IMR-90 (cell line): ENCODE measurements around the gene TAPBP. TPM values are rescaled to one million over a fixed set of nuclear protein-coding genes. Genes with fewer than 3 reads are reported as not detected.
A peak's percentile ranks its signal among the peaks of the same experiment; 100 is the strongest.

Source experiments
- ATAC-seq: fragments of 200-7000 bp; cut with Tn5 transposase; 2 replicates; pipeline ENCODE4 v1.9.1; 2020; ENCODE audit warnings: low read depth, mild to moderate bottlenecking, moderate library complexity
- BruUV-seq: library from RNA; stranded (reverse); fragments of 400-500 nt; replicated peaks from 2 replicates; lab custom pipeline; 2021; lab: Mats Ljungman, UMichigan
- CTCF ChIA-PET: fragments of 300-600 bp; formaldehyde crosslinking; extraction: SDS; loops from one replicate; lab custom pipeline; 2021; ENCODE audit warnings: antibody characterized with exemption; lab: Yijun Ruan, JAX
- POLR2A ChIA-PET: fragments of 300-600 bp; sonication (Branson Sonifier 250); formaldehyde crosslinking; loops from one replicate; lab custom pipeline; 2022; ENCODE audit warnings: antibody characterized with exemption; ENCODE audit not compliant: unreplicated experiment; lab: Charles Lee
- DNase-seq: peaks from one replicate; pipeline ENCODE4 v3.0.0; 2013
- H2AFZ ChIP-seq: replicated peaks from 2 replicates; pipeline ENCODE3; 2013; ENCODE audit warnings: low read length, mild to moderate bottlenecking; ENCODE audit not compliant: poor library complexity
- H2AK5ac ChIP-seq: 2 replicates; pipeline ENCODE4 v1.6.1; 2013; ENCODE audit warnings: low read depth, low read length, inconsistent platforms
- H2AK9ac ChIP-seq: replicated peaks from 2 replicates; pipeline ENCODE3; 2013; ENCODE audit warnings: mild to moderate bottlenecking, low read depth, low read length, moderate library complexity; ENCODE audit not compliant: poor library complexity
- H2BK120ac ChIP-seq: 2 replicates; pipeline ENCODE4 v1.6.1; 2013; ENCODE audit warnings: low read depth, low read length, inconsistent platforms
- H2BK15ac ChIP-seq: 3 replicates; pipeline ENCODE4 v1.6.1; 2013; ENCODE audit warnings: low read depth, low read length, inconsistent platforms
- H2BK20ac ChIP-seq: 2 replicates; pipeline ENCODE4 v1.6.1; 2013; ENCODE audit warnings: low read depth, mild to moderate bottlenecking, inconsistent platforms, low read length, moderate library complexity
- H2BK5ac ChIP-seq: 2 replicates; pipeline ENCODE4 v1.6.1; 2013; ENCODE audit warnings: mild to moderate bottlenecking, low read depth, low read length, inconsistent platforms; ENCODE audit not compliant: poor library complexity, severe bottlenecking
- H3K14ac ChIP-seq: replicated peaks from 2 replicates; pipeline ENCODE4 v1.6.1; 2013; ENCODE audit warnings: low read depth, low read length, inconsistent platforms
- H3K18ac ChIP-seq: 2 replicates; pipeline ENCODE4 v1.6.1; 2013; ENCODE audit warnings: low read depth, low read length, control low read depth
- H3K23ac ChIP-seq: 2 replicates; pipeline ENCODE4 v1.6.1; 2013; ENCODE audit warnings: low read depth, low read length, inconsistent platforms
- H3K27ac ChIP-seq: 2 replicates; pipeline ENCODE4 v1.5.1; 2013; ENCODE audit warnings: mild to moderate bottlenecking, control low read depth, low read length; ENCODE audit not compliant: insufficient read depth
- H3K27me3 ChIP-seq: 2 replicates; pipeline ENCODE4 v1.6.1; 2013; ENCODE audit warnings: low read length; ENCODE audit not compliant: control insufficient read depth, insufficient read depth
- H3K36me3 ChIP-seq: 2 replicates; pipeline ENCODE4 v1.6.1; 2013; ENCODE audit warnings: low read length, mixed read lengths; ENCODE audit not compliant: control insufficient read depth, insufficient read depth
- H3K4ac ChIP-seq: 2 replicates; pipeline ENCODE4 v1.6.1; 2013; ENCODE audit warnings: low read depth, low read length, inconsistent platforms
- H3K4me1 ChIP-seq: 2 replicates; pipeline ENCODE4 v1.6.1; 2013; ENCODE audit warnings: low read length, mixed read lengths; ENCODE audit not compliant: control insufficient read depth, insufficient read depth
- H3K4me2 ChIP-seq: 2 replicates; pipeline ENCODE4 v1.6.1; 2013; ENCODE audit warnings: low read depth, mild to moderate bottlenecking, control low read depth, low read length, moderate library complexity
- H3K4me3 ChIP-seq: 2 replicates; pipeline ENCODE4 v1.5.1; 2013; ENCODE audit warnings: low read depth, mild to moderate bottlenecking, control low read depth, low read length, moderate library complexity; ENCODE audit not compliant: insufficient read depth
- H3K56ac ChIP-seq: 2 replicates; pipeline ENCODE4 v1.6.1; 2013; ENCODE audit warnings: low read length, inconsistent platforms; ENCODE audit not compliant: insufficient read depth; ENCODE audit errors: extremely low read depth
- H3K79me1 ChIP-seq, 2 experiments: 2 replicates each; pipeline ENCODE4 v1.6.1; 2013; ENCODE audit warnings: low read length in 2 of 2, inconsistent platforms in 1 of 2, low read depth in 1 of 2
- H3K9ac ChIP-seq: 2 replicates; pipeline ENCODE4 v1.6.1; 2013; ENCODE audit warnings: low read depth, low read length, control low read depth
- H3K9me1 ChIP-seq: 2 replicates; pipeline ENCODE4 v1.6.1; 2013; ENCODE audit warnings: low read length, inconsistent platforms; ENCODE audit not compliant: insufficient read depth
- H3K9me3 ChIP-seq: 2 replicates; pipeline ENCODE4 v1.6.1; 2013; ENCODE audit warnings: low read length; ENCODE audit not compliant: control insufficient read depth, insufficient read depth
- H4K20me1 ChIP-seq: 2 replicates; pipeline ENCODE4 v1.6.1; 2013; ENCODE audit warnings: low read length, inconsistent platforms; ENCODE audit not compliant: insufficient read depth
- H4K5ac ChIP-seq: 2 replicates; pipeline ENCODE4 v1.6.1; 2013; ENCODE audit warnings: mild to moderate bottlenecking, low read depth, low read length, control low read depth
- H4K8ac ChIP-seq, 2 experiments: 2 replicates each; pipeline ENCODE4 v1.6.1; 2013; ENCODE audit warnings: low read depth in 2 of 2, low read length in 2 of 2, control low read depth in 1 of 2, inconsistent platforms in 1 of 2
- H4K91ac ChIP-seq: 2 replicates; pipeline ENCODE4 v1.6.1; 2013; ENCODE audit warnings: low read depth, low read length, inconsistent platforms; ENCODE audit not compliant: insufficient read depth
- BHLHE40 ChIP-seq: fragments of 150-350 bp; IDR thresholded peaks from 2 replicates; pipeline ENCODE4 v1.6.1; 2016; ENCODE audit warnings: mild to moderate bottlenecking, low read depth, low read length
- CEBPB ChIP-seq: IDR thresholded peaks from 2 replicates; pipeline ENCODE4 v1.6.1; 2012; ENCODE audit warnings: low read depth, low read length, improper control_type of control experiment
- CHD1 ChIP-seq: IDR thresholded peaks from 2 replicates; pipeline ENCODE4 v1.6.1; 2012; ENCODE audit warnings: low read depth, low read length, improper control_type of control experiment
- FOS ChIP-seq: fragments of 150-350 bp; IDR thresholded peaks from 2 replicates; pipeline ENCODE4 v1.6.1; 2016; ENCODE audit warnings: low read depth, low read length
- MAFK ChIP-seq: IDR thresholded peaks from 2 replicates; pipeline ENCODE4 v1.6.1; 2012; ENCODE audit warnings: low read depth, low read length, improper control_type of control experiment
- MAZ ChIP-seq: IDR thresholded peaks from 2 replicates; pipeline ENCODE4 v1.6.1; 2012; ENCODE audit warnings: low read depth, mild to moderate bottlenecking, low read length, improper control_type of control experiment, moderate library complexity, borderline replicate concordance
- MXI1 ChIP-seq: IDR thresholded peaks from 2 replicates; pipeline ENCODE4 v1.6.1; 2012; ENCODE audit warnings: low read depth, mild to moderate bottlenecking, low read length, moderate library complexity, borderline replicate concordance
- NFE2L2 ChIP-seq: fragments of 150-350 bp; IDR thresholded peaks from 2 replicates; pipeline ENCODE4 v1.6.1; 2016; ENCODE audit warnings: low read depth, mild to moderate bottlenecking, low read length
- POLR2A ChIP-seq: IDR thresholded peaks from 2 replicates; pipeline ENCODE4 v1.6.1; 2012; ENCODE audit warnings: mild to moderate bottlenecking, low read depth, low read length
- RAD21 ChIP-seq: IDR thresholded peaks from 2 replicates; pipeline ENCODE4 v1.6.1; 2012; ENCODE audit warnings: low read length, improper control_type of control experiment
- RCOR1 ChIP-seq: IDR thresholded peaks from 2 replicates; pipeline ENCODE4 v1.6.1; 2012; ENCODE audit warnings: mild to moderate bottlenecking, low read length, improper control_type of control experiment; ENCODE audit not compliant: insufficient replicate concordance
- RFX5 ChIP-seq: IDR thresholded peaks from 2 replicates; pipeline ENCODE4 v1.8.0; 2012; ENCODE audit warnings: low read depth, mild to moderate bottlenecking, low read length, moderate library complexity
- SMC3 ChIP-seq: fragments of 150-350 bp; IDR thresholded peaks from 2 replicates; pipeline ENCODE4 v1.6.1; 2016; ENCODE audit warnings: low read depth, mild to moderate bottlenecking, antibody characterized with exemption, low read length, moderate library complexity
- WGBS, 2 experiments: methylation state at CpG; one replicate each; pipeline versions ENCODE4 v1.1.5 to v1.1.7; 2013; ENCODE audit warnings: missing lambda C conversion rate in 2 of 2; ENCODE audit not compliant: insufficient read length in 1 of 2; ENCODE audit errors: extremely low coverage in 2 of 2; 5-methylcytosine and 5-hydroxymethylcytosine counted together
- dilution Hi-C: fragments of 300-500 bp; cut with HindIII; formaldehyde crosslinking; loops from one replicate; pipeline ENCODE4 v1.14.3; 2018; ENCODE audit warnings: low sequenced_read_pairs; ENCODE audit not compliant: unreplicated experiment
- in situ Hi-C: fragments of 300-500 bp; cut with MboI; formaldehyde crosslinking; loops from 3 replicates; pipeline ENCODE4 v1.14.3; 2019; ENCODE audit warnings: low sequenced_read_pairs, inconsistent platforms, mixed read lengths
- intact Hi-C: fragments of 100-400 bp; cut with micrococcal nuclease; formaldehyde crosslinking; loops from 2 replicates; pipeline ENCODE4 v1.10.0; 2022
- polyA plus RNA-seq, 3 experiments: library from polyadenylated mRNA; depleted of rRNA; stranded (reverse); fragments of >200 nt; gene quantifications; 2 replicates each; pipeline ENCODE4 v1.2.3, GENCODE V29; 2012; ENCODE audit warnings: low replicate concordance in 1 of 3
- total RNA-seq: library from RNA; depleted of rRNA; stranded (reverse); fragments of >200 nt; gene quantifications from 2 replicates; pipeline ENCODE4 v1.2.3, GENCODE V29; 2012
- TF ChIP-seq, protein P1 (sequence below): fragments of 150-350 bp; IDR thresholded peaks from 2 replicates; pipeline ENCODE4 v1.6.1; 2017; ENCODE audit warnings: mild to moderate bottlenecking, antibody characterized with exemption, low read length, low read depth
- TF ChIP-seq, protein P2 (sequence below): fragments of 150-350 bp; IDR thresholded peaks from 2 replicates; pipeline ENCODE4 v1.6.1; 2016; ENCODE audit warnings: low read depth, mild to moderate bottlenecking, low read length, moderate library complexity, borderline replicate concordance
- TF ChIP-seq, protein P3 (sequence below): conservative IDR thresholded peaks from 2 replicates; pipeline ENCODE4 v1.5.1; 2012; ENCODE audit warnings: mild to moderate bottlenecking, low read depth, low read length, improper control_type of control experiment

The TAPBP gene
- total and polyA plus RNA-seq, 2 of the 4 experiments (the other 2 are of a cell fraction): 13.1 to 63.3 TPM

DNA sequence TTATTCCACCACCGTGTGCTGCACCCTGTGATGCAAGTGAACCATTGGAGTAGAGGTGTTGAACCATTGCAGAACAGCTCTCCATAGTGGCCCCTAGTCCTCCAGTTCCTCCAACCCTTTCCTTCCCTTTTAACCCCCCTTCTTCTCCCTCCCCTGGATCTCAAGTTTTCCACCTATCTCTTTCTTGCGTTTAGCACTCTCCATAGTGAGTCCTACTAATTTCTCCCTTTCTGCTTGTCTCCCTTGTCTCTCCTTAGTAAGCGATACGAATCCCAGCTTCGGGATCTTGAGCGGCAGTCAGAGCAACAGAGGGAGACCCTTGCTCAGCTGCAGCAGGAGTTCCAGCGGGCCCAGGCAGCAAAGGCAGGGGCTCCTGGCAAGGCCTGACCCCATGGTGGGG, 23.4 kb downstream of the TAPBP start:
- 91% methylated on average over 4 of the region's 7 CpGs; no CpG with 5 or more reads in 1 of the 2 experiments for WGBS, 2 experiments
- no peak overlapping the region for H3K4me3 ChIP-seq
- no peak overlapping the region for H2AFZ ChIP-seq
- no peaks in the 10 kb centered on the region for H3K27me3 ChIP-seq
- no peaks in the 10 kb centered on the region for H3K9me3 ChIP-seq
- H2AK9ac ChIP-seq: peak overlapping the region; percentile 91
- no peaks in the 10 kb centered on the region for H4K20me1 ChIP-seq
- peaks cover 3% of the 10 kb centered on the region; the same call in 1 of the 2 replicates for H3K9me1 ChIP-seq
- ChIA-PET POLR2A (no interaction called here), CTCF (no interaction called here)
- H3K4me2 ChIP-seq: peak overlapping the region; percentile 97; the same call in 1 of the 2 replicates
- no peak overlapping the region for H2AK5ac ChIP-seq
- H2BK20ac ChIP-seq: no peak overlapping the region
- in situ Hi-C loops (no loop called here), dilution Hi-C loops (no loop called here), intact Hi-C loops (no loop called here)
- TF ChIP-seq MXI1 (no peak), MAFK (no peak), CEBPB (no peak), MAZ (no peak), POLR2A (no peak), SMC3 (no peak), BHLHE40 (no peak), NFE2L2 (no peak), RAD21 (no peak), CHD1 (no peak), RCOR1 (no peak), RFX5 (no peak), FOS (no peak)
- TF ChIP-seq, protein P1, sequence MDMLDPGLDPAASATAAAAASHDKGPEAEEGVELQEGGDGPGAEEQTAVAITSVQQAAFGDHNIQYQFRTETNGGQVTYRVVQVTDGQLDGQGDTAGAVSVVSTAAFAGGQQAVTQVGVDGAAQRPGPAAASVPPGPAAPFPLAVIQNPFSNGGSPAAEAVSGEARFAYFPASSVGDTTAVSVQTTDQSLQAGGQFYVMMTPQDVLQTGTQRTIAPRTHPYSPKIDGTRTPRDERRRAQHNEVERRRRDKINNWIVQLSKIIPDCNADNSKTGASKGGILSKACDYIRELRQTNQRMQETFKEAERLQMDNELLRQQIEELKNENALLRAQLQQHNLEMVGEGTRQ: no peak
- TF ChIP-seq, protein P2, sequence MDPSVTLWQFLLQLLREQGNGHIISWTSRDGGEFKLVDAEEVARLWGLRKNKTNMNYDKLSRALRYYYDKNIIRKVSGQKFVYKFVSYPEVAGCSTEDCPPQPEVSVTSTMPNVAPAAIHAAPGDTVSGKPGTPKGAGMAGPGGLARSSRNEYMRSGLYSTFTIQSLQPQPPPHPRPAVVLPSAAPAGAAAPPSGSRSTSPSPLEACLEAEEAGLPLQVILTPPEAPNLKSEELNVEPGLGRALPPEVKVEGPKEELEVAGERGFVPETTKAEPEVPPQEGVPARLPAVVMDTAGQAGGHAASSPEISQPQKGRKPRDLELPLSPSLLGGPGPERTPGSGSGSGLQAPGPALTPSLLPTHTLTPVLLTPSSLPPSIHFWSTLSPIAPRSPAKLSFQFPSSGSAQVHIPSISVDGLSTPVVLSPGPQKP: no peak
- TF ChIP-seq, protein P3, sequence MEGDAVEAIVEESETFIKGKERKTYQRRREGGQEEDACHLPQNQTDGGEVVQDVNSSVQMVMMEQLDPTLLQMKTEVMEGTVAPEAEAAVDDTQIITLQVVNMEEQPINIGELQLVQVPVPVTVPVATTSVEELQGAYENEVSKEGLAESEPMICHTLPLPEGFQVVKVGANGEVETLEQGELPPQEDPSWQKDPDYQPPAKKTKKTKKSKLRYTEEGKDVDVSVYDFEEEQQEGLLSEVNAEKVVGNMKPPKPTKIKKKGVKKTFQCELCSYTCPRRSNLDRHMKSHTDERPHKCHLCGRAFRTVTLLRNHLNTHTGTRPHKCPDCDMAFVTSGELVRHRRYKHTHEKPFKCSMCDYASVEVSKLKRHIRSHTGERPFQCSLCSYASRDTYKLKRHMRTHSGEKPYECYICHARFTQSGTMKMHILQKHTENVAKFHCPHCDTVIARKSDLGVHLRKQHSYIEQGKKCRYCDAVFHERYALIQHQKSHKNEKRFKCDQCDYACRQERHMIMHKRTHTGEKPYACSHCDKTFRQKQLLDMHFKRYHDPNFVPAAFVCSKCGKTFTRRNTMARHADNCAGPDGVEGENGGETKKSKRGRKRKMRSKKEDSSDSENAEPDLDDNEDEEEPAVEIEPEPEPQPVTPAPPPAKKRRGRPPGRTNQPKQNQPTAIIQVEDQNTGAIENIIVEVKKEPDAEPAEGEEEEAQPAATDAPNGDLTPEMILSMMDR: no peak
- no peak overlapping the region for H3K18ac ChIP-seq
- H3K36me3 ChIP-seq: peaks cover 36% of the 10 kb centered on the region
- H3K14ac ChIP-seq: no peak overlapping the region
- no peak overlapping the region for H3K4ac ChIP-seq
- H2BK120ac ChIP-seq: no peak overlapping the region
- no peak overlapping the region for H3K27ac ChIP-seq
- no peak overlapping the region for H4K5ac ChIP-seq
- no TSS peak for BruUV-seq
- no peak overlapping the region for H3K9ac ChIP-seq
- H3K56ac ChIP-seq: no peak overlapping the region
- H4K8ac ChIP-seq: peak overlapping the region; percentile 53 to 94; a peak in 2 of 4 replicates
- no peak for ATAC-seq
- no peak overlapping the region for H2BK15ac ChIP-seq
- no peak overlapping the region for H3K23ac ChIP-seq
- H3K79me1 ChIP-seq: peaks cover 27 to 53% of the 10 kb centered on the region in 2 experiments
- H4K91ac ChIP-seq: no peak overlapping the region
- peaks cover 7% of the 10 kb centered on the region for H3K4me1 ChIP-seq
- H2BK5ac ChIP-seq: no peak overlapping the region
- no peak for DNase-seq
